Fibroblast of the conjunctiva (primary cell): ENCODE measurements around the gene REM2.
A peak's percentile ranks its signal among the peaks of the same experiment; 100 is the strongest.

Source experiments
- DNase-seq: peaks from one replicate; pipeline ENCODE4 v3.0.0-alpha.2; 2010; ENCODE audit warnings: low read depth

The REM2 gene

DNA sequence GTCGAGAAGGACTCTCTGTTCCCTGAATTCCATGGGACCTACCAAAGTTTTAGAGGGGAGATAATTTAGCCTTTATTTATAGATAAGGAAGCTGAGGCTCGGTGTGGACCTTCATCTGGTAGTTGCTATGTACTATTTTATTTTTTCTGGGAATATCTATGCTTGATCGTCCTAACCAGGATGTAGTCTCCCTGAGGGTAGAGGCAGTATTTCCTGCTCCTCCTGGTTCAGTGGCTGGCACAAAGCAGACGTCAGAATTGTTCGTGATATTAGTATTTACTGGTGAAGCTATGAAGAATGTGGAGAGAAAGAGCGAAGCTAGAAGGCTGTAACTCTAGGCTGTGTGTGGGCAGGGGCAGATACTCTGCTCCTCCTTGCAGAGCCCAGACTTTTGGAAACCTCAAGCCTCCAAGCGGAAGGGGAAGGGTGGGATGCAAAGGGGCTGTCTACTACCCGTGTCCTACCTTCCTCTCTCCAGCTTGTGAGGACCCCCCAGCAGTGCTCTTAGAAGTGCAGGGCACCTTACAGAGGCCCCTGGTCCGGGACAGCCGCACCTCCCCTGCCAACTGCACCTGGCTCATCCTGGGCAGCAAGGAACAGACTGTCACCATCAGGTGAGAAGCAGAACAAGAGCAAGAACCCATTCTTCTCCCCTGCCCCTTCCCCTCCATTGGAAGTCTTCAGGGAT, 10.0 kb upstream of the REM2 start:
- DNase-seq = no peak

- no peak for DNase-seq
Measured at GRCh38 chr14:22875003-22875747, 7.8 kb upstream of the REM2 start.

DNA sequence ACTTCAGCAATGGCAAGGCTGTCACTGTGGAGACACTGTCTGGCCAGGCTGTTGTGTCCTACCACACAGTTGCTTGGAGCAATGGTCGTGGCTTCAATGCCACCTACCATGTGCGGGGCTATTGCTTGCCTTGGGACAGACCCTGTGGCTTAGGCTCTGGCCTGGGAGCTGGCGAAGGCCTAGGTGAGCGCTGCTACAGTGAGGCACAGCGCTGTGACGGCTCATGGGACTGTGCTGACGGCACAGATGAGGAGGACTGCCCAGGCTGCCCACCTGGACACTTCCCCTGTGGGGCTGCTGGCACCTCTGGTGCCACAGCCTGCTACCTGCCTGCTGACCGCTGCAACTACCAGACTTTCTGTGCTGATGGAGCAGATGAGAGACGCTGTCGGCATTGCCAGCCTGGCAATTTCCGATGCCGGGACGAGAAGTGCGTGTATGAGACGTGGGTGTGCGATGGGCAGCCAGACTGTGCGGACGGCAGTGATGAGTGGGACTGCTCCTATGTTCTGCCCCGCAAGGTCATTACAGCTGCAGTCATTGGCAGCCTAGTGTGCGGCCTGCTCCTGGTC, 7.2 kb upstream of the REM2 start:
- no peak for DNase-seq

DNA sequence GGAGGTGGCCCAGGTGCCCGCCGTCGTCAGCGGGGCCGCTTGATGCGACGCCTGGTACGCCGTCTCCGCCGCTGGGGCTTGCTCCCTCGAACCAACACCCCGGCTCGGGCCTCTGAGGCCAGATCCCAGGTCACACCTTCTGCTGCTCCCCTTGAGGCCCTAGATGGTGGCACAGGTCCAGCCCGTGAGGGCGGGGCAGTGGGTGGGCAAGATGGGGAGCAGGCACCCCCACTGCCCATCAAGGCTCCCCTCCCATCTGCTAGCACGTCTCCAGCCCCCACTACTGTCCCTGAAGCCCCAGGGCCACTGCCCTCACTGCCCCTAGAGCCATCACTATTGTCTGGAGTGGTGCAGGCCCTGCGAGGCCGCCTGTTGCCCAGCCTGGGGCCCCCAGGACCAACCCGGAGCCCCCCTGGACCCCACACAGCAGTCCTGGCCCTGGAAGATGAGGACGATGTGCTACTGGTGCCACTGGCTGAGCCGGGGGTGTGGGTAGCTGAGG, 6.0 kb upstream of the REM2 start:
- DNase-seq = no peak

DNA sequence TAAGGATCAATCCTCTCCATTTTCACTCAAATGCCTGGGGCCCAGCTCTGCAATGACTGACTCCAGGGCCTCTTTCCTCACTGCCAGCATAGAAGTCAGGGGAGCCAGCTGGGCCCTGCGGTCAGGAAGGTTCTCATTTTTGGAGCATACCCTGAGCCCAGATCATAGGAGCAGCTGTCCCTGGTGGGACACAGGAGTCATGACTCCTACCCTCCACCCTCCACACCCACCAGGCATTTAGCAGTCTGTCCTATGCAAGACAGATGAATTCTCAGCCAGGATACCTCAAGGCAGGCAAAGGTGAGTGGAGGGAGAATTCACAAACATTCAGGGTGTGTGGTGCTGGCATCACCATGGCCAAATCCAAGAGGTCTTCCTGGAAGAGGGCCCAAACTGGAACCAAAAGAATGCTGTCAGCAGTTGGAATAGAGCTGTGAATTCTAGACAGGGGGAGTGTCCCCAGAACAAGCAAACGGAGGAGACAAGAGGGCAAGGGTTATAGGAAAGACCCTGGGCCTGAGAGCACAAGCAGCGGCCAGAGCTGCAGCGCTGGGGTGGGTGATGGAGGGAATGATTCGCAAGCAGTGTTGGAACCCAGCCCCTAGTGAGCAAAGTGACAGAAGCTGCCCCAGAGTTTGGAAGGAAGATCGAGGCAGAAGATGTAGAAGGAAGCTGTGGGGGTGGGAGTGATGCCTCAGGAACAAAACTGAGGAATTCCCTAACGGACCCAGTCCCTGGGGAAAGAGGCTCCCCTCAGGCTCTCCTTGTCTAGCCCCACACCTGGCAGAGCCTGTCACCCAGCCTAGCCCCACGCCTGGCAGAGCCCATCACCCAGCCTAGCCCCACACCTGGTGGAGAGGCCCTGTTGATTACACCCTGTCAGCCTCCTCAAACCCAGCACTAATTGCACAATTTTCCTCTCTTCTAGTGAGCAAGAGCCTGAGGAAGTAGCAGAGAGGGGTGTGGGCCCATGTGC, 4.5 kb upstream of the REM2 start:
- DNase-seq = no peak

DNA sequence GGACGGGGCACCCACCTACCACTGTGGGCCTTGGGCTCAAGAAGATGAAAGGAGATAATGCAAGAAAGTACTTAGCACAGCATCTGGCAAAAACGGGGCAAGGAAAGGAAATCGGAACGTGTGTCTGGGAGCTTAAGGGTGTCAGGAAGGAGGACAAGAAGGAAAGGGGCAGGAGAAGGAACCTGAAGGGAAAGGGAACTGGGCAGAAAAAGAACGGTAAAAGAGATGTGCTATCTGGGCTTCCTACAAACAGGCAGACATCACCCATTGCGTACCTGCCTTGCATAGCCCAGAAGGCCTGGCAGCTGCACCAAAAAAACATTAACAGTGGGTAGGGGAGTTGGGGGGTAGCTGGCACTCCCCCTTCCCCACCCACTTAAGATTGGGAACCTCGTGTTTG, 958 bp upstream of the REM2 start:
- no peak for DNase-seq

- no peak for DNase-seq
Measured at GRCh38 chr14:22882529-22883172, 371 bp upstream of the REM2 start.

GRCh38 chr14:22884076-22884737, 1.2 kb downstream of the REM2 start:
- DNase-seq = no peak

GRCh38 chr14:22884738-22885523, 1.9 kb downstream of the REM2 start:
- no peak for DNase-seq

- no peak for DNase-seq
Measured at GRCh38 chr14:22885975-22886374, 3.0 kb downstream of the REM2 start.

DNA sequence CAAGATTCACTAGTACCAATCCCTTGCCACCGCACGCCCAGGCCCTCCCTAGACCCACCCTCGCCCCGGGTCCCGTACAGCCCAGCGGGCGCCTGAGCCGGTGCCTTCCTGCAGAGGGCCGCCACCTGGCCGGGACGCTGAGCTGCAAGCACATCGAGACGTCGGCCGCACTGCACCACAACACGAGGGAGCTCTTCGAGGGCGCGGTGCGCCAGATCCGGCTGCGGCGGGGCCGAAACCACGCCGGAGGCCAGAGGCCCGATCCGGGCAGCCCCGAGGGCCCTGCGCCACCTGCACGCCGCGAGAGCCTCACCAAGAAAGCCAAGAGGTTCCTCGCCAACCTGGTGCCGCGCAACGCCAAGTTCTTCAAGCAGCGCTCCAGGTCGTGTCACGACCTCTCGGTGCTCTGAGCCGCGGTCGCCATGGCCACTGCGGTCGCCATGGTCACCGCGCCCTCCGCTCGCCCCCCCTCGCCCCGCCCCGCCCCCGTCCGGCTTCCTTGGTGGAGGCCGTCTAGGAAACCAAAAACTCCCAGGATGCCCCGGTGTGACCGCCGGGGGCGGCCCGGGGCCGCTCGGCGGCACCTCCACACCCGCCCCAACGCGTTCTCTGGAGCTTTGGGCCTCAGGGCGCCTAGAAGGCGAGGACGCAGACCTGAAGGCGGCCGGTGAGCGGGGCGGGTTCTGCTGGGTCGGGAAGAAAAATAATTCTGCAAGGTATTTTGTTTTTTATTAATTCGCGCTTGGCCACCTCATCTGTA, 3.7 kb downstream of the REM2 start:
- peak; percentile 22 for DNase-seq

GRCh38 chr14:22887260-22887989, 4.4 kb downstream of the REM2 start:
- DNase-seq = peak; percentile 71

- no peak for DNase-seq
Measured at GRCh38 chr14:22887990-22888378, 5.0 kb downstream of the REM2 start.

GRCh38 chr14:22888662-22889061, 5.6 kb downstream of the REM2 start:
- no peak for DNase-seq

- DNase-seq = no peak
Measured at GRCh38 chr14:22890416-22890815, 7.4 kb downstream of the REM2 start.

GRCh38 chr14:22892488-22892887, 9.5 kb downstream of the REM2 start:
- no peak for DNase-seq

DNA sequence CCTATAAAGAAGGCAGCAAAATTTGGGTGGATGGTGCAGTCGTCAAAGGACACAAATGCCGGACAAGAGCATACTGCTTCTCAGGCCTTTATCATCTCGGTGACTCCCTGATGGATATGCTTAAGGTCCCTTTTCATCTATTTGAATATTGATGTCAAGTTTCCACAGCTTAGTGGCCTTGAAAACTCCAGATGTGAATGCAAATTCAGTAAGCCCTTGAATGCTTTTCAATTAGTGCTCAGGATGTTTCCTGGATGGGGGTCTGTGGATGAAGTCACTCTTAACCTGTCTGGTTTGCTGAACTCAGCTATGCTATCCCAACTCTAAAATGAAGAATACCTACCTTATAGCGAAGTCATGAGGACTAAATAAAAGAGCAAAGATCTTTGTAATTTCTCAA, 10.7 kb downstream of the REM2 start:
- DNase-seq = no peak

DNA sequence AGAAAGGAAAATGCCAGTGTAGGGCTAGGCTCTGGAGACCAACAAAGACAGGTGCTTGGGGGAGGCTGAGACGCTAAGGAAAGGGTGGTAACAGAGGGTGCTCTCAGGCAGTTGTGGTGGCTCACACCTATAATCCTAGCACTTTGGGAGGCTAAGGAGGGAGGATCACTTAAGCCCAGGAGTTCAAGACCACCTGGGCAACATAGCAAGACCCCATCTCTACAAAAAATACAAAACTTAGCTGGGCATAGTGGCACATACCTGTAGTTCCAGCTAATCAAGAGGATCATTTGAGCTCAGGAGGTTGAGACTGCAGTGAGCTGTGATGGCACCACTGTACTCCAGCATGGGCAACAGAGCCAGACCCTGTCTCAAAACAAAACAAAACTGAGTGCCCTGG, 12.4 kb downstream of the REM2 start:
- DNase-seq = no peak

DNA sequence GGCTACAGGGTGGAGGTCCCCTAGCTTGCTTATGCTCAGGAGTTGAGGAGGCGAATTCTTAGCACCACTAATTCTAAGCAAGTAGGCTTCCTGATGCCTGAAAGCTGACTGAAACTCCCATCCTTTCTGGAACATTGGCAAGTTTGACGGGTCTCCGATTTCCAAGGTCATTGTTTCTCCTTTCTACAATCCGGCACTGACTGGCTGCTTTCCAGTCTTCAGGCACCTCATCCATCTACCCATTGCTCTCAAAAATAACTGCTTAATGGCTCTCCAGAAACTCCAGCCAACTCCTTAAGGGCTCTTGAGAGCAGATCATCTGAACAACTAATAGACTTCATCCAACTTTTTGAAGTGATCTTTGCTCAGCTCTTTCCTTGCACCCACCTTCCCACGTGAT, 13.3 kb downstream of the REM2 start:
- DNase-seq = no peak
